Stimulated activated CD8-positive, alpha-beta memory T cell treated with anti-CD3 and anti-CD28 coated beads, Interleukin-12 subunit alpha, Interleukin-12 subunit beta, amount 100 ng/mL, for 24 hours (primary cell): Measurements from ENCODE around the gene SECTM1.
"Not testable (repeated sequence)": the region's sequence is repeated elsewhere in the genome, so short reads cannot be mapped to it uniquely, and the experiment has no call there.

Experiments used
- DNase-seq: peaks from one replicate; pipeline ENCODE4 v3.0.0-alpha.2; 2020; ENCODE audit errors: extremely low read depth

Gene SECTM1

DNA sequence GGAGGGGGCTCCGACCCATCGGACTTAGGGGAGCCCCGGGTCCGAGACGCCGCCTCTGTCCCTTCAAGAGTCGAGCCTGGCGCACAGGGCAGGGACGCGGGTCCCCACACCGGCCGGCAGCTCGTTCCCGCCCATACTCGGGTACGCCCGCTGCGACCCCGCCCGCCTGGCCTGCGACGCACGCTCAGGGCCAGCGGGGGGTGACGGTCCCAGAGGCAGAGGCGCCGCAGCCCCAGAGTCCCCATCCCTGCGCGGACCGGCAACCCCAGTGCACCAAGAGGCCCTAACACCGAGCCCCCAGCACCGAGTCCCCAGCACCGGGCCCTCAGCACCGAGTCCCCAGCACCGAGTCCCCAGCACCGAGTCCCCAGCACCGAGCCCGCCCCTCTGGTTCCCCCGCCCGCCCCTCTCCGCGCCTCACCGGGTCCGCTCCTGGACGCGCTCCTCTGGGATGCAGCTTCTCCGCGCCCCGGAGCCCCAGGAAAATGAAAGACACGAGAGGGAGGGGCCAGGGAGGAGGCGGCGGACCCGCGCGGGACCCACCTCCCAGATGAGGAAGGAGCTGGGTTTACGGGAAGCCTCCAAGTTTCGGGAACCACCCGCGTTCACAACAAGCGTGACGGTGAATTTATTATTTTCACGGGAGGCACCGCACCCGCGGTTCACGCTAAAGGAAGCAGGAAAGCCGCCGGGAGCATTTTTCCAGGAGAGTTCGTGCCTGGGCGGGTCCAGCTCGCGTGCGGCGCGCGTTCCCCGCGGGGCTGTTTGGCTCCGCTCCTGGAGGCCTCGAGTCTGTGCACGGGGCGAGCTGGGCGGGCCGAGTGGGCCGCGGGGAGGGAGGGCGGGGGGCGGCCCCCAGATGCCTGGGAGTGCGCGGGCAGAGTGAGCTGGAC is at the start of gene SECTM1:
Gene SECTM1, minus strand, starts transcription at position 488 of the 893 bp plus-strand sequence. CDS start 6,526 bp downstream, outside the sequence.
- DNase-seq, result no peak

DNA sequence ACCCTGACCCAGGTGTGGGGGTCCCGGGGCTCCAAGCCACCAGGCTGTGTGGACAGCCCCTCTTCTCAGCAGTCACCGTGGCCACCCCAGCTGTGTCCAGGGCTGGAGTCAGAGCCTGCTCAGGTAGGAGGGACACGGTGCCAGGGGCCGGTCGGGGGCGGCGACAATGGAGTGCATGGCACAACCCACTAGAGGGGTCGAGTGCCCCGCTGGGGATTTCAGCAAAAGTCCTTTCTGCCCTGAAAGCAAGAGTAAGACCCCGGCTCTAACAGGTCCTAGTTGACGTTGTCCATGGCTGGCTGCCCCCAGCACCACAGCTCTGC is 49.3 kb upstream of the SECTM1 start:
- no peak for DNase-seq

DNA sequence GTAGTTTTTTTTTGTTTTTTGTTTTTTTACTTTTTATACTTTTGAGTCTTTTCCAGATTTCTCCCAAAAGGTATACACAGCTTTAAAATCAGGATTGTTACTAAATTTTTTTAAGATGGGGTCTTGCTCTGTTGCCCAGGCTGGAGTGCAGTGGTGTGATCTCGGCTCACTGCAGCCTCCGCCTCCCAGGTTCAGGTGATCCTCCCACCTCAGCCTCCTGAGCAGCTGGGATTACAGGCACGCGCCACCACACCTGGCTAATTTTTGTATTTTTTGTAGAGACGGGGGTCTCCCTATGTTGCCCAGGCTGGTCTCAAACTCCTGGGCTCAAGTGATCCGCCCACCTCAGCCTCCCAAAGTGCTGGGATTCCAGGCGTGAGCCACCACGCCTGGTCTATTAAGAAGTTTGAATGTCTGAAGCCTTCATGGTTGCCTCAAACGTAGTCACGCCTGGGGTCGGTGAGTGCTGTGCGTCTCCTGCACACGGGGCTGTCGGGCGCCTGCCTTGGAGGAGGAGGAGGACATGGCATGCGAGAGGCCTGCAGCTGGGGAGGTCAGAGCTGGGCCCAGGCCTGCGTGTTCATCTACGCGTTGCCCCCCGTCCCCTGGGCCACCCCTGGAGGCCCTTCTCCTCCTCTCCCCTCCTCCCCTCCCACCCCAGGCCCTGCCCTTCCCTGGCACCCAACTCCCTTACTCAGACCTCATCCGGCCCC is 48.8 kb upstream of the SECTM1 start:
- not testable (repeated sequence) for DNase-seq

DNA sequence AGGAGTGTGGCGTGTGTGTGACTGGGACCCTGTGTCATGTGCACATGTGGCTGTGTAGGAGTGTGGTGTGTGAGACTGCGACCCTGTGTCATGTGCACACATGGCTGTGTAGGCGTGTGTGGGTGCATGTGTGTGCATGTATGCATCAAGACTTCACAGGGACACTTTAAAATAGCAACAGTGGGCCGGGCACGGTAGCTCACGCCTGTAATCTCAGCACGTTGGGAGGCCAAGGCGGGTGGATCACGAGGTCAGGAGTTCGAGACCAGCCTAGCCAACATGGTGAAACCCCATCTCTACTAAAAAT is 48.1 kb upstream of the SECTM1 start:
- not testable (repeated sequence) for DNase-seq

DNA sequence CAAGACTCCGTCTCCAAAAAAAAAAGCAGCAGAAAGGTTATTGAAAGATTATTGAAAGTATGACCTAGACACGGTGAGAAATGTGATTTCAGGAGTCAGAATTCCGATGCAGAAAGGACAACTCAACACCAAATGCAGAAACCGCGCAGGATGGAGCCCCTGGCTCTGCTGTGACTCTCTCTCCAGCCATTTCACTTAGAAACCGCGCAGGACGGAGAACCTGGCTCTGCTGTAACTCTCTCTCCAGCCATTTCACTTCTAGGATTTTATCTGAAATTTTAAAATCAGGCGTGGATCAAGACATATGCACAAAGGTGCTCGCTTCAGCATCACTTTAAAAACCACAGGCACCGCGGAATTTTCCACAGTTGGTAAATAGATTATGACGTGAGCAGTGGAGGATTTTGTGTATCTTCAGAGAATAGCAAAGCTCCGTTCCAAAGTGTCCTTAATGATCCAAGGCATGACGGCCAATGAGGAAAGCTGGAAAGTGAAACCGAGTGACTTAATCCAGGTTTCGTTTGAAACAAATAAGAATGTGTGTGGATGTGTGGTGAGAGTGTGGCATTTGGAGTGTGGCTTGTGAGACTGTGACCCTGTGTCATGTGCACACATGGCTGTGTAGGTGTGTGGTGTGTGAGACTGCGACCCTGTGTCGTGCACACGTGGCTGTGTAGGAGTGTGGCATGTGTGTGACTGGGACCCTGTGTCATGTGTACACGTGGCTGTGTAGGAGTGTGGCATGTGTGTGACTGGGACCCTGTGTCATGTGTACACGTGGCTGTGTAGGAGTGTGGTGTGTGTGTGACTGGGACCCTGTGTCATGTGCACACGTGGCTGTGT is 47.5 kb upstream of the SECTM1 start:
- no peak for DNase-seq

DNA sequence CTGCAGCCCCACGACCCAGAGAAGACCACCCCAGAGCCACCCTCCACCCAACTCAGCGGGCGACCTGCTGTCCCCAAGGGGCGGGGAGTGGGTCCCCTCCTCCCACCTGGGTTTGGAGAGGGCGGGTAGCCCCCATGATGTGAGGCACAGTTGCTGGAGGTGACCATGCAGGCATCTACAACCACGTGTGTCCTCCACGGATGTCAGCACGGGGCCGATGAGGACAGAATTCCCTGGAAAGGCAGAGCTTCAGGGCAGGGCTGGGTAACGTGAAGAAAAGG is 45.1 kb upstream of the SECTM1 start:
- no peak for DNase-seq

DNA sequence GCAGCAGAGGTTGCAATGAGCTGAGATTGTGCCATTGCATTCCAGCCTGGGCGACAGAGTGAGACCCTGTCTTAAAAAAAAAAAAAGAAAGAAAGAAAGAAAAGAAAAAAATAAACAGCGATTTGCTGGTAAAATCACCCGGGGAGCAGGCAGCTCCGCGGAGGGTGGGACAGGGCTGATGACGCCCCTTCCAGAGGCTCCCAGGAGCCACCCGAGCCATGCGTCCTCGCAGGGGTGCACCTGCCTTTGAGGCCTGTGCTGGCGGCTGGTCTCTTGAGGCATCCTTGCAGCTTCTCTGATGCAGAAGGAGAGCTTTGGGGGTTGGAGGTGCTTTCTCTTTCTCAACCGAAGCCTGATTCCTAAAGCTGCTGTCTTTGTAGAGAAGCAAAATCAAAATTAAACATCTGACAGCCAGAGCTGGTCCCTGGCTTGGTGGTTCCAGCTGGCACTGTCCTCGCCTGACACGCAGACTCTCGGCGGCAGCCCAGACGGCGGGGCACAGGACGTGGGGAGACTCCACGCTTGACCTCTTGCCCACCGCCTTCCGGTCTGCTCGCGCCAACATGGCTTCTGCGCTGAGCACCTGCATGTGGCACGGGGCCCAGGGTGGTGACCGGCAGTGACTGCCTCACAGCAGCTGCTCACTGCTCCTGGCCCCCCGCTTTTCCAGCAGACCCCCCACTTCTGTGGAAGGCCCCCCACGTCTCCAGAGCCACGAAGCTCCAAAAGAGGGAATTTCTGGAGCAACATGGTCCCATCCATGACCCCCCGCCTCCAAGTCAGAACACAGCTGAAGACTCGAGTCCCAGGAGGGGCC is 44.6 kb upstream of the SECTM1 start:
- no peak for DNase-seq

DNA sequence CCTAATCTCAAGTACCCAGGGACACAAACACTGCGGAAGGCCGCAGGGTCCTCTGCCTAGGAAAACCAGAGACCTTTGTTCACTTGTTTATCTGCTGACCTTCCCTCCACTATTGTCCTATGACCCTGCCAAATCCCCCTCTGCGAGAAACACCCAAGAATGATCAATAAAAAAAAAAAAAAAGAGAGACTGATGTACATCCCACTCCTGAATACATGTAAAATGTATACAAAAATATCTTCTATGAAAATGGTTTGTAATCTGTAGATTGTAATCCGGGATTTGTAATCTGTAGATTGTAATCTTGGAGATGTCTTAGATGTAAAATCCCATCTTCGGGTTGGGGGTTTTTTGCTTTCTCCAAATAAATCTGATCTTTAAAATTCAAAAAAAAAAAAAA is 43.7 kb upstream of the SECTM1 start:
- DNase-seq, result not testable (repeated sequence)

DNA sequence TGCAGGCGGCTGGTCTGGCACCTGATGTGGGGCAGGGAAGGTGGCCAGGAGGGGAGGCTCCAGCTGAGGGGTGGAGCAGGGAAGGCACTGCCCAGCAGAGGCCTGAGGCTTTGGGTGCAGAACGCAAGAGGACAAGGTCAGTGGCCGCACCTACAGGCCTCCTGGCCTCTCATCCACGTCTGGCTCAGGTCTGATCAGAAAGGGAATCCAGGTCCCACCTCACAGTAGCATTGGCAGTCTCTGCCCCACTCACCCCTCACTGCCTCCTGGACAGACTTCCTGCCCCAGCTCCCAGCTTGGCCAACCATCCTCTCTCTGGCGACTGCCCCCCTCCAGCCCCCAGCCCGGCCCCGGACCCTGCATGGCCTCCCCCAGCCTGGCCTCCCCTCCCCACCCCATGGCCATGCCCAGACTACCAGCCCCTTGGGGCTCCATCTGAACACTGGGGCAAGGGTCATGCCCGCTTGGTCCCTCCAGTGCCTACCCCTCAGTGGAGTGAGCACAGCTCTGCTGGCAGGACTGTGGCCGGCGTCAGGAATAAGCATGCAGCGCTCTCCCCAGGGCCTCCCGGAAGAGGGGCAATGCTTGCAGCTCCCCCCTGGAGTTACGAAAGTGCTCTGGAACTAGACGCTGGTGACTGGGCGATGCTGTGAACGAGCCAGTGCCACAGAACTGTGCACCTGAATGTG is 42.6 kb upstream of the SECTM1 start:
- no peak for DNase-seq

DNA sequence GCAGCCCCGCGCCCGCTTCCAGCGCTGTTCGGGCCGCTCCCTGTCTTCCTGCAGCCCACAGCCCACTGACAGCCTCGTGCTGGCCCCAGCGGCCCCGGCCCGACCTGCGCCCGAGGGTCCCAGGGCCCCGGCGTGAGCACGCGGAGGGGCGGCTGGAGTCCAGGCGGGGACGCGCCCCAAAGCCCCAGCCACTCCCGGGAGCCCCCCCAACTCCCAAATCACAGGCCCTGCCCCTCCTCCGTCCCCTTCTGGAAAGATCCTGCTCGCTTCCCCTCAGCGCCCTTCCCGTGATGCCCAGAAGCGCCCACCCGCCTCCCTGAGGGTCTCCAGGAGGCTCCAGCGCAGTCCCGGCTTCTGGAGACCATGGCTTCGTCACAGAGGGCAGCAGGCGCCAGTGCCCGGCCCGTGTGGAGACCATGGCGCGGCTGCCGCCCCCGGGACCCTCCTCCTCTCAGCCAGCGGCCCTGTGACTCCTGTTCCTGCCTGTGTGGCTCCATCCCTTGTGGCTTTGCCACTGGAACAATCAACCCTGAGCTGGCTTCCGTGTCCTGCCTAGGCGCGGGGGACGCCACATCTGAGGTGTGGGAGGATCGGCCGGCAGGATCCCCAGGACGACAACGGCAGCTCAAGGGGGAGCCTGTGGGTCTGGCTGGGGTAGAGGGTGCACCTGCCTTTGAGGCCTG is 41.9 kb upstream of the SECTM1 start:
- DNase-seq, result no peak

DNA sequence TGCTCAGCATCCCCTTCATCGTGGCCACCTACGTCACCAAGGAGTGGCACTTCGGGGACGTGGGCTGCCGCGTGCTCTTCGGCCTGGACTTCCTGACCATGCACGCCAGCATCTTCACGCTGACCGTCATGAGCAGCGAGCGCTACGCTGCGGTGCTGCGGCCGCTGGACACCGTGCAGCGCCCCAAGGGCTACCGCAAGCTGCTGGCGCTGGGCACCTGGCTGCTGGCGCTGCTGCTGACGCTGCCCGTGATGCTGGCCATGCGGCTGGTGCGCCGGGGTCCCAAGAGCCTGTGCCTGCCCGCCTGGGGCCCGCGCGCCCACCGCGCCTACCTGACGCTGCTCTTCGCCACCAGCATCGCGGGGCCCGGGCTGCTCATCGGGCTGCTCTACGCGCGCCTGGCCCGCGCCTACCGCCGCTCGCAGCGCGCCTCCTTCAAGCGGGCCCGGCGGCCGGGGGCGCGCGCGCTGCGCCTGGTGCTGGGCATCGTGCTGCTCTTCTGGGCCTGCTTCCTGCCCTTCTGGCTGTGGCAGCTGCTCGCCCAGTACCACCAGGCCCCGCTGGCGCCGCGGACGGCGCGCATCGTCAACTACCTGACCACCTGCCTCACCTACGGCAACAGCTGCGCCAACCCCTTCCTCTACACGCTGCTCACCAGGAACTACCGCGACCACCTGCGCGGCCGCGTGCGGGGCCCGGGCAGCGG is 41.2 kb upstream of the SECTM1 start:
- no peak for DNase-seq

DNA sequence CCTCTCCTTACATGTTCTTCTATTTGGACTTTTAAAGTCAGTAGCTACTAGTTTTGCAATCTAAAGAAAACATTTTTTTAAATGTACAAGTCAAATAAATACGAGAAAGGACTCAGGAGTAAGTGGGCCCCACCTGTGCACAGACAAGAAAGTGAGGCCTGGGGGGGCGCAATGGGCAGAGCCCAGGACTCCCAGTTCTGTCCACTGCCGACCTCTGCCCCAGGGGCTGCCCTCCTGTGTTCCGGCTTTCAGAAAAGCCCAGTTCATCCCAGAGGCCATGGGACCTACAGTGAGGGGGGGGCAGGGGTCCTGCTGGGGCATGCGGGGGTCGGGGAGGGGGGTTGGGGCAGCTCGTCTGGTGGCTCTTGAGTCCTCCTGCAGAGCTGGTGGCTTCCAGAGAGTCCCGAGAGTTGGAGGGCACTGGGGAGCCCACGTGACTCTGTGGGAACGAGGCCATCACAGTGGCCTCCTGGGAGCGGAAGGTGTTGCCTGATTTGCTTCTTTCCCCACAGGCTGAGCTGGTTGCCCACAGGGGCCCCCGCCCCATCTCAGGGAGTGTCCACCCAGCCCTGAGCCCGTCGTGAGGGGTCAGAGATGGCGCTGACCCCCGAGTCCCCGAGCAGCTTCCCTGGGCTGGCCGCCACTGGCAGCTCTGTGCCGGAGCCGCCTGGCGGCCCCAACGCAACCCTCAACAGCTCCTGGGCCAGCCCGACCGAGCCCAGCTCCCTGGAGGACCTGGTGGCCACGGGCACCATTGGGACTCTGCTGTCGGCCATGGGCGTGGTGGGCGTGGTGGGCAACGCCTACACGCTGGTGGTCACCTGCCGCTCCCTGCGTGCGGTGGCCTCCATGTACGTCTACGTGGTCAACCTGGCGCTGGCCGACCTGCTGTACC is 40.4 kb upstream of the SECTM1 start:
- no peak for DNase-seq

DNA sequence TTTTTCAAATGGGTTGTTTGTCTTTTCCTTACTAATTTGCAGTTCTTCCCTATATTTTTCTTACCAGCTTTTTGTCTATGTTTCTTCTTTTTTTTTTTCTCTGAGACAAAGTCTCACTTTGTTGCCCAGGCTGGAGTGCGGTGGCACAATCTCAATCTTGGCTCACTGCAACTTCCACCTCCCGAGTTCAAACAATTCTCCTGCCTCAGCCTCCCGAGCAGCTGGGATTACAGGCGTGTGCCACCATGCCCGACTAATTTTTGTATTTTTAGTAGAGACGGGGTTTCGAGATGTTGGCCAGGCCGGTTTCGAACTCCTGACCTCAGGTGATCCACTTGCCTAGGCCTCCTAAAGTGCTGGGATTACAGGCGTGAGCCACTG is 39.5 kb upstream of the SECTM1 start:
- not testable (repeated sequence) for DNase-seq

DNA sequence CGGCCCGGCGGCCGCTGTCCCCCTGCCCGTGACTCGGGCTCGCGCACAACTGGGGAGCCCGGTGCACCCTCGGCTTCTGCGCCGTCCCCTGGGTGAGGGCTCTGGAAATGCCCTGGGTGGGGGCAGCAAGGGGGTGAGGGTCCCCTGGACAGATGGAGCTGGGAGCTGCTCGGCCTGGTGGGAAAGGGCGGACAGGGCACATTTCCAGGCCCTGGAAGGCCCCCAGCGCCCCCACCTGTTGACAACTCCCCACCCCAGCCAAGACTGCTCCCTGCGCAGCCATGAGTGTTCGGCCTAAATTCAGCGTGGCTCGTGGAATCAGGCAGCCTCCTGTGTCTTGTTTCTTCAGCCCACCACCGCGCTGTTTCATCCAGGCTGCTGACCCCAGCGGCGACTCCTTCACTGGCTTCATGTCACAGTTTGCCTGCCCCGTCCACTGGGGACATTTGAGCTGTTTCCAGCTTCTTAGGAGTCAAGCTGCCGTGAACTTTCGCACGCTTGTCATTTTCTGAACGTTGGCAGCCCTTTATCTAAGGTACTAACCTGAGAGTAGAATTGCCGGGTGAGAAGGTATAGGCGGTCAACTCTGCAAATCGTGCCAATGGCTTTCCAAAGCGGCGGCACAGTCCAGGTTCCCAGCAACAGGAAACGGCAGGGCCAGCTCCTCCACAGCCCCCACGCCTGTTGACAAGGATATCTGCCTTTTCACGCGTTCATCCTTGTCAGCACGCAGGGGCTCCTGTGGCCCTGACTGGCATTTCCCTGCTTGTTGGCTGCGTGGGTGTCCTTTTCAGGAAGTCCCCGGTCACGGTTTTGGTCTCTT is 38.9 kb upstream of the SECTM1 start:
- no peak for DNase-seq

DNA sequence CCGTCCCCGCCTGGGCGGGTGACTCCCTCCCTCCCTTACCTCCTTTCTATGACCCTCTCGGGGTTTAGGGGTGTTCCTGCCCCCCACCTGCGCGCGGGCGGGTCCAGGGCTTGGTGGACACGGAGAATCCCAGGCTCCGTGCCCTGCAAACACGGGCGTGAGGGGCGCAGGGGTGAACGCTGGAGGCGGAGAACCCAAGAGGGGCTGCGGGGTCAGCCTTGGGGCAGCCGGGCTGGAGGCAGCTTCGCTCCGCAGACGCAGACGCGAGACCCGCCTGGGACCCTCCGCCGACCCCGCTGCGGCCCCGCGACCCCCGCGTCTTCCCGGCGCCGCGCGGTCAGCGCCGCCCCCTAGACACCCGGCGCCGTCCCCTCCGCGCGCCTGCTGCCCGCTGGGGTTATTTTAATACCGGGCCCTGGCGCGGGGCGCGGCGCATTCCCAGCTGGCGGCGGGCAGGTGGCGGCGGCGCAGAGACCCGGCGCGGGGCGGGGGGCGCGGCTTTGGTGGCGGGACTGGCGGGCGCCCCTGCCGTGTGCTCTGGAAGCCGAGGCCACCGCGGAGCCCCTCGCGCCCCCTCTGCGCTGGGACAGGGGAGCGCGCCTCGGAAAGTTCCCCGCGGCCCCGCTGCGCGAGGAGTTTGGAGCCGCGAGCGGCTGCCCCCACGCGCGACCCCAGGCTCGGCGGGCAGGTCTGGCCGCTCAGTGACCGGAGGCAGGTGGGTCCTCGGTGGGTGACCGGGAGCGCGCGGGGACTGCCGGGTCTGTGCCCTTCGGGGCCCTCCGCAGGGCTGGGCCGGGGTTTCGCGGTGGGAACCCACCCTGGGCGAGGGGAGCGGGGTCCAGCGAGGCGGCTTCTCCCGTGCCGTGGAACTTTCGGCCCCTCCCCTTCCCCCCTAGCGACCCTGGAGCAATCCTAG is 38.0 kb upstream of the SECTM1 start, which contains the start of gene UTS2R:
Gene UTS2R, plus strand, starts transcription at position 433 of the 916 bp plus-strand sequence. CDS start 2,560 bp downstream, outside the sequence.
- DNase-seq, result no peak

DNA sequence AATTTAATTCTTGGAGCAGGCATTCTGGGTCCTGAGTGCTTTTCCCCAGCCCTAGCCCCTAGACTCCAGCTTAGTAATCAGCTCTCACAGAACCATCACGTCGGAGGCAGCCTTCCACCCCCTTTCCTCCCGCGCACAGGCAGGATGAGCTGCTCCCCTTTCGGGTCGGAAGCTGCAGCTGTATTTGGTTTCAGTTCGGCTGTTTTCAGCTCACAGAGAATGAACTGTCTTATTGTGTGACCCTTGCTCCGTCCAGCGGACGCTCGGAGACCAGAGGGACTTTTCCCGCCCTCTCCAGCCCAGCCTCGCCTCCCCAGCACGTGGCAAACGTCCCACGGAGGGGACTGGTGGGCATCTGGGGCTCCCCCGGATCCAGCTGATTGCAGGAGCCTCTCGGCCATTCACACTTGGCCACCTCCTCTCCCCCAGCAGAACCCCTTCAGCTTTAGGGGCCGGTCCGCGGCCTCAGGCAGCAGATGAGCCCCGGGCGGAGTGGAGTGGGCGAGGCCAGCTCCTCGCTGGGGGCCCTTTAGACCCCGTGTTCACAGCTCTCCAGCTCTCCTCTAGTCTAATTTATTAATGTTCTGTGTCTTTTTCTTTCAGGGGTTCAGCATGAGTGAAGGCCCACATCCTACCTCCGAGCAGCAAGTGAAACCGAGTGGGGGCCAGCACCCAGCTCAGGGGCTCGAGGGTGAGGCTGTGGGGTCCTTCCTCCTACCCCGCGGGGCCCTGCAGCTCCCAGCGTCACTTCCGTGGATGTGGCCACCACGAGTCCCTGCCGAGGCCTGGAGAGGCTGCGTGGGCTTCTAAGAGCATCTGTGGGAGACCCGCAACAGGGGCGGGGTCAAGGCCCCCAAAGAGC is 37.1 kb upstream of the SECTM1 start:
- no peak for DNase-seq
